ENCODE data around the gene CYTH4. TPM values are rescaled to one million over a fixed set of nuclear protein-coding genes. Genes with fewer than 3 reads are reported as not detected.

Gene CYTH4
- total and polyA plus RNA-seq, 2 of the 8 experiments (the other 6 are each of a cell fraction or from before 2014, with no cell fraction given), result 0.09 TPM; not detected in 1

DNA sequence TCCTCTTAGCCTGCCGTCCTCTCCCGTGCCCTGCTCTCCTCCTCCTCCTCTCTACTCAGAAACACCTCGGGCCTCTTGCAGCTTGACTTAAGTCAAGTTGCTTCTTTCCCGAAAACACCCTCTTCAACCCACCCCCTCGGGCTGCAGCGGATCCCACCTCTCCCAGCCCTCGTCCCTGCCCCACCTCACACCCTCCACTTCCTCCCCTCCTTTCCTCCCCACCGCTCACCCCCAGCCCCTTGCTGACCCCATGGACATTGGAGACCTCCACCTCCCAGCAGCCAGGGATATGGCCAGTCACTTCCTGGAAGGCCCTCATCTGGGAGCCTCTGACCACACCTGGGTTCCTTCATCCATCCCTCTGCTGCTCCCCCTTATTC, 8.5 kb upstream of the CYTH4 start (continued):
- TF ChIP-seq, protein P1, sequence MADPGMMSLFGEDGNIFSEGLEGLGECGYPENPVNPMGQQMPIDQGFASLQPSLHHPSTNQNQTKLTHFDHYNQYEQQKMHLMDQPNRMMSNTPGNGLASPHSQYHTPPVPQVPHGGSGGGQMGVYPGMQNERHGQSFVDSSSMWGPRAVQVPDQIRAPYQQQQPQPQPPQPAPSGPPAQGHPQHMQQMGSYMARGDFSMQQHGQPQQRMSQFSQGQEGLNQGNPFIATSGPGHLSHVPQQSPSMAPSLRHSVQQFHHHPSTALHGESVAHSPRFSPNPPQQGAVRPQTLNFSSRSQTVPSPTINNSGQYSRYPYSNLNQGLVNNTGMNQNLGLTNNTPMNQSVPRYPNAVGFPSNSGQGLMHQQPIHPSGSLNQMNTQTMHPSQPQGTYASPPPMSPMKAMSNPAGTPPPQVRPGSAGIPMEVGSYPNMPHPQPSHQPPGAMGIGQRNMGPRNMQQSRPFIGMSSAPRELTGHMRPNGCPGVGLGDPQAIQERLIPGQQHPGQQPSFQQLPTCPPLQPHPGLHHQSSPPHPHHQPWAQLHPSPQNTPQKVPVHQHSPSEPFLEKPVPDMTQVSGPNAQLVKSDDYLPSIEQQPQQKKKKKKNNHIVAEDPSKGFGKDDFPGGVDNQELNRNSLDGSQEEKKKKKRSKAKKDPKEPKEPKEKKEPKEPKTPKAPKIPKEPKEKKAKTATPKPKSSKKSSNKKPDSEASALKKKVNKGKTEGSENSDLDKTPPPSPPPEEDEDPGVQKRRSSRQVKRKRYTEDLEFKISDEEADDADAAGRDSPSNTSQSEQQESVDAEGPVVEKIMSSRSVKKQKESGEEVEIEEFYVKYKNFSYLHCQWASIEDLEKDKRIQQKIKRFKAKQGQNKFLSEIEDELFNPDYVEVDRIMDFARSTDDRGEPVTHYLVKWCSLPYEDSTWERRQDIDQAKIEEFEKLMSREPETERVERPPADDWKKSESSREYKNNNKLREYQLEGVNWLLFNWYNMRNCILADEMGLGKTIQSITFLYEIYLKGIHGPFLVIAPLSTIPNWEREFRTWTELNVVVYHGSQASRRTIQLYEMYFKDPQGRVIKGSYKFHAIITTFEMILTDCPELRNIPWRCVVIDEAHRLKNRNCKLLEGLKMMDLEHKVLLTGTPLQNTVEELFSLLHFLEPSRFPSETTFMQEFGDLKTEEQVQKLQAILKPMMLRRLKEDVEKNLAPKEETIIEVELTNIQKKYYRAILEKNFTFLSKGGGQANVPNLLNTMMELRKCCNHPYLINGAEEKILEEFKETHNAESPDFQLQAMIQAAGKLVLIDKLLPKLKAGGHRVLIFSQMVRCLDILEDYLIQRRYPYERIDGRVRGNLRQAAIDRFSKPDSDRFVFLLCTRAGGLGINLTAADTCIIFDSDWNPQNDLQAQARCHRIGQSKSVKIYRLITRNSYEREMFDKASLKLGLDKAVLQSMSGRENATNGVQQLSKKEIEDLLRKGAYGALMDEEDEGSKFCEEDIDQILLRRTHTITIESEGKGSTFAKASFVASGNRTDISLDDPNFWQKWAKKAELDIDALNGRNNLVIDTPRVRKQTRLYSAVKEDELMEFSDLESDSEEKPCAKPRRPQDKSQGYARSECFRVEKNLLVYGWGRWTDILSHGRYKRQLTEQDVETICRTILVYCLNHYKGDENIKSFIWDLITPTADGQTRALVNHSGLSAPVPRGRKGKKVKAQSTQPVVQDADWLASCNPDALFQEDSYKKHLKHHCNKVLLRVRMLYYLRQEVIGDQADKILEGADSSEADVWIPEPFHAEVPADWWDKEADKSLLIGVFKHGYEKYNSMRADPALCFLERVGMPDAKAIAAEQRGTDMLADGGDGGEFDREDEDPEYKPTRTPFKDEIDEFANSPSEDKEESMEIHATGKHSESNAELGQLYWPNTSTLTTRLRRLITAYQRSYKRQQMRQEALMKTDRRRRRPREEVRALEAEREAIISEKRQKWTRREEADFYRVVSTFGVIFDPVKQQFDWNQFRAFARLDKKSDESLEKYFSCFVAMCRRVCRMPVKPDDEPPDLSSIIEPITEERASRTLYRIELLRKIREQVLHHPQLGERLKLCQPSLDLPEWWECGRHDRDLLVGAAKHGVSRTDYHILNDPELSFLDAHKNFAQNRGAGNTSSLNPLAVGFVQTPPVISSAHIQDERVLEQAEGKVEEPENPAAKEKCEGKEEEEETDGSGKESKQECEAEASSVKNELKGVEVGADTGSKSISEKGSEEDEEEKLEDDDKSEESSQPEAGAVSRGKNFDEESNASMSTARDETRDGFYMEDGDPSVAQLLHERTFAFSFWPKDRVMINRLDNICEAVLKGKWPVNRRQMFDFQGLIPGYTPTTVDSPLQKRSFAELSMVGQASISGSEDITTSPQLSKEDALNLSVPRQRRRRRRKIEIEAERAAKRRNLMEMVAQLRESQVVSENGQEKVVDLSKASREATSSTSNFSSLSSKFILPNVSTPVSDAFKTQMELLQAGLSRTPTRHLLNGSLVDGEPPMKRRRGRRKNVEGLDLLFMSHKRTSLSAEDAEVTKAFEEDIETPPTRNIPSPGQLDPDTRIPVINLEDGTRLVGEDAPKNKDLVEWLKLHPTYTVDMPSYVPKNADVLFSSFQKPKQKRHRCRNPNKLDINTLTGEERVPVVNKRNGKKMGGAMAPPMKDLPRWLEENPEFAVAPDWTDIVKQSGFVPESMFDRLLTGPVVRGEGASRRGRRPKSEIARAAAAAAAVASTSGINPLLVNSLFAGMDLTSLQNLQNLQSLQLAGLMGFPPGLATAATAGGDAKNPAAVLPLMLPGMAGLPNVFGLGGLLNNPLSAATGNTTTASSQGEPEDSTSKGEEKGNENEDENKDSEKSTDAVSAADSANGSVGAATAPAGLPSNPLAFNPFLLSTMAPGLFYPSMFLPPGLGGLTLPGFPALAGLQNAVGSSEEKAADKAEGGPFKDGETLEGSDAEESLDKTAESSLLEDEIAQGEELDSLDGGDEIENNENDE (IDR thresholded peaks at IDR 0.05; ENCODE audit: insufficient replicate concordance, low read length), result no peak
- TF ChIP-seq EP300 (IDR thresholded peaks at IDR 0.05; ENCODE audit: borderline replicate concordance in 1 of 2, low read depth in 2 of 2, low read length in 2 of 2) (no peak), SIX5 (IDR thresholded peaks at IDR 0.05; ENCODE audit: low read depth, low read length) (no peak), CHD2 (IDR thresholded peaks at IDR 0.05; ENCODE audit: low read length) (no peak), MAFK (IDR thresholded peaks at IDR 0.05; ENCODE audit: low read depth, low read length) (no peak), GTF2F1 (IDR thresholded peaks at IDR 0.05; ENCODE audit: borderline replicate concordance, low read depth, low read length) (no peak), JUN (IDR thresholded peaks at IDR 0.05; ENCODE audit: low read depth, low read length) (no peak), TAF7 (optimal IDR thresholded peaks at IDR 0.05; ENCODE audit: borderline replicate concordance, low read depth, low read length) (no peak), CBX8 (IDR thresholded peaks at IDR 0.05; ENCODE audit: borderline replicate concordance, low read depth, low read length) (no peak), KDM1A (IDR thresholded peaks at IDR 0.05; ENCODE audit: borderline replicate concordance, low read length) (no peak)

Measured in H1 (cell line).